HepG2 (cell line): ENCODE measurements around the gene NEK7. TPM values are rescaled to one million over a fixed set of nuclear protein-coding genes. Genes with fewer than 3 reads are reported as not detected.

Source experiments
- ATAC-seq: fragments of 200-7000 bp; cut with Tn5 transposase; 3 replicates; pipeline ENCODE4 v1.9.1; 2020; ENCODE audit warnings: mild to moderate bottlenecking, moderate library complexity
- BruUV-seq: library from RNA; stranded (reverse); fragments of 400-500 nt; replicated peaks from 2 replicates; lab custom pipeline; 2021; lab: Mats Ljungman, UMichigan
- CTCF ChIA-PET: fragments of 300-600 bp; formaldehyde crosslinking; extraction: SDS; loops from one replicate; lab custom pipeline; 2021; ENCODE audit warnings: low total read pairs, inconsistent platforms, low intra/inter-chr PET ratio; lab: Yijun Ruan, JAX
- POLR2A ChIA-PET: fragments of 350-600 bp; sonication (Branson Sonifier 250); formaldehyde crosslinking; loops from one replicate; lab custom pipeline; 2020; ENCODE audit warnings: antibody characterized with exemption, inconsistent platforms; lab: Yijun Ruan, JAX
- DNase-seq: peaks from one replicate; pipeline ENCODE4 v3.0.0-alpha.2; 2015; ENCODE audit warnings: low spot score
- FAIRE-seq: peaks from 3 replicates; lab custom pipeline; 2011; peaks lifted over from hg19 to GRCh38; lab: Jason Lieb, UNC
- H2AFZ ChIP-seq: one replicate; pipeline ENCODE4 v1.6.1; 2011; ENCODE audit warnings: low read length, inconsistent platforms
- H3K27ac ChIP-seq: fragments of 300-600 bp; 3 replicates; pipeline ENCODE4 v1.8.0; 2011; ENCODE audit warnings: mixed run types, mild to moderate bottlenecking, mixed read lengths, low read length, inconsistent platforms; ENCODE audit not compliant: insufficient read depth; ENCODE audit errors: extremely low read length
- H3K27me3 ChIP-seq, 2 experiments: fragments of 200-600 bp in 1 of 2; 2 replicates in 1 of 2; 3 replicates in 1 of 2; pipeline versions ENCODE4 v1.6.0 to v1.8.0; 2011; ENCODE audit warnings: low read length in 2 of 2, mild to moderate bottlenecking in 2 of 2, moderate library complexity in 2 of 2, inconsistent platforms in 1 of 2; ENCODE audit not compliant: insufficient read depth in 2 of 2, control insufficient read depth in 1 of 2
- H3K36me3 ChIP-seq, 2 experiments: fragments of 200-600 bp in 1 of 2; replicated peaks in 1 of 2; 2 replicates in 1 of 2; 3 replicates in 1 of 2; pipeline versions ENCODE4 v1.5.1 to v1.8.0; 2011; ENCODE audit warnings: low read length in 2 of 2, inconsistent platforms in 1 of 2; ENCODE audit not compliant: insufficient read depth in 2 of 2, control insufficient read depth in 1 of 2
- H3K4me1 ChIP-seq: 2 replicates; pipeline ENCODE4 v1.5.1; 2012; ENCODE audit warnings: low read length, inconsistent platforms; ENCODE audit not compliant: insufficient read depth
- H3K4me2 ChIP-seq: 2 replicates; pipeline ENCODE4 v1.6.0; 2011; ENCODE audit warnings: low read depth, low read length, inconsistent platforms
- H3K4me3 ChIP-seq, 3 experiments: fragments of 200-600 bp in 1 of 3; sonication (generic), shearing (Covaris generic) in 1 of 3; replicated peaks in 1 of 3; 2 replicates each; pipeline ENCODE4 v1.5.1; 2011 to 2016; ENCODE audit warnings: low read length in 3 of 3, inconsistent platforms in 2 of 3, low read depth in 2 of 3, mild to moderate bottlenecking in 2 of 3, control low read depth in 1 of 3, mixed read lengths in 1 of 3; ENCODE audit not compliant: insufficient read depth in 1 of 3
- H3K79me2 ChIP-seq: one replicate; pipeline ENCODE4 v1.6.1; 2011; ENCODE audit warnings: low read length, inconsistent platforms; ENCODE audit not compliant: insufficient read depth
- H3K9ac ChIP-seq: 2 replicates; pipeline ENCODE4 v1.6.0; 2011; ENCODE audit warnings: mild to moderate bottlenecking, low read depth, low read length, inconsistent platforms; ENCODE audit not compliant: insufficient read depth
- H3K9me3 ChIP-seq: 2 replicates; pipeline ENCODE4 v1.5.1; 2012; ENCODE audit warnings: mild to moderate bottlenecking, low read length
- H4K20me1 ChIP-seq: 2 replicates; pipeline ENCODE4 v1.6.0; 2011; ENCODE audit warnings: inconsistent platforms, mild to moderate bottlenecking, low read length, moderate library complexity; ENCODE audit not compliant: insufficient read depth
- E2F2 ChIP-seq: sonication (generic); formaldehyde crosslinking; IDR thresholded peaks from 2 replicates; pipeline ENCODE4 v1.4.0; 2020; ENCODE audit warnings: missing genetic modification reagents, borderline replicate concordance
- ELF3 ChIP-seq: IDR thresholded peaks from 2 replicates; pipeline ENCODE4 v1.6.1; 2016; ENCODE audit warnings: missing genetic modification reagents, missing compliant biosample characterization
- GZF1 ChIP-seq: sonication (generic); formaldehyde crosslinking; IDR thresholded peaks from 2 replicates; pipeline ENCODE4 v1.5.1; 2020; ENCODE audit warnings: mild to moderate bottlenecking, missing genetic modification reagents
- HMGXB4 ChIP-seq, 2 experiments: sonication (generic) in 1 of 2; formaldehyde crosslinking in 1 of 2; IDR thresholded peaks; 2 replicates each; pipeline versions ENCODE4 v1.4.0 to v1.6.1; 2018 to 2020; ENCODE audit warnings: missing genetic modification reagents in 2 of 2, borderline replicate concordance in 1 of 2, low read depth in 1 of 2, mild to moderate bottlenecking in 1 of 2, missing biosample characterization in 1 of 2
- JUN ChIP-seq: sonication (generic); formaldehyde crosslinking; IDR thresholded peaks from 2 replicates; pipeline ENCODE4 v1.4.0; 2020; ENCODE audit warnings: mild to moderate bottlenecking, missing genetic modification reagents
- MAZ ChIP-seq, 2 experiments: sonication (generic) in 1 of 2; formaldehyde crosslinking in 1 of 2; IDR thresholded peaks; 2 replicates each; pipeline versions ENCODE4 v1.5.0 to v1.6.1; 2012 to 2020; ENCODE audit warnings: low read depth in 2 of 2, mild to moderate bottlenecking in 2 of 2, borderline replicate concordance in 1 of 2, improper control_type of control experiment in 1 of 2, low read length in 1 of 2, missing genetic modification reagents in 1 of 2, moderate library complexity in 1 of 2
- NAIF1 ChIP-seq: sonication (generic); formaldehyde crosslinking; IDR thresholded peaks from 2 replicates; pipeline ENCODE4 v1.5.0; 2020; ENCODE audit warnings: mild to moderate bottlenecking, missing genetic modification reagents, borderline replicate concordance
- PHF21A ChIP-seq: sonication (generic); formaldehyde crosslinking; IDR thresholded peaks from 2 replicates; pipeline ENCODE4 v1.5.0; 2020; ENCODE audit warnings: mild to moderate bottlenecking, missing genetic modification reagents
- RELA ChIP-seq: sonication (generic); formaldehyde crosslinking; IDR thresholded peaks from 2 replicates; pipeline ENCODE4 v1.4.0; 2020; ENCODE audit warnings: missing genetic modification reagents
- RFX5 ChIP-seq: IDR thresholded peaks from 2 replicates; pipeline ENCODE4 v1.6.1; 2011; ENCODE audit warnings: low read depth, low read length, improper control_type of control experiment
- YEATS4 ChIP-seq: sonication (generic); formaldehyde crosslinking; IDR thresholded peaks from 2 replicates; pipeline ENCODE4 v1.4.0; 2020; ENCODE audit warnings: missing genetic modification reagents, borderline replicate concordance
- YY1 ChIP-seq: IDR thresholded peaks from 2 replicates; pipeline ENCODE4 v1.6.1; 2011; ENCODE audit warnings: low read length, low read depth, moderate library complexity, mild to moderate bottlenecking; ENCODE audit not compliant: insufficient read depth, insufficient replicate concordance
- ZNF207 ChIP-seq: fragments of 450-650 bp; IDR thresholded peaks from 2 replicates; pipeline ENCODE4 v1.6.1; 2016; ENCODE audit warnings: antibody characterized with exemption, borderline replicate concordance
- ZNF550 ChIP-seq: sonication (generic); formaldehyde crosslinking; IDR thresholded peaks from 2 replicates; pipeline ENCODE4 v1.4.0; 2020; ENCODE audit warnings: mild to moderate bottlenecking, missing genetic modification reagents, borderline replicate concordance
- WGBS: methylation state at CpG from one replicate; pipeline ENCODE4 v1.1.6; 2017; ENCODE audit warnings: low lambda C conversion rate; 5-methylcytosine and 5-hydroxymethylcytosine counted together
- in situ Hi-C: cut with HindIII; loops from 2 replicates; pipeline ENCODE4 v1.10.0; 2017; ENCODE audit warnings: low pct_unique_long_range_greater_than_20kb; ENCODE audit not compliant: extremely low pct_ligation_motif_present
- intact Hi-C: fragments of 100-400 bp; cut with micrococcal nuclease; formaldehyde crosslinking; loops from one replicate; pipeline ENCODE4 v1.10.0; 2022; ENCODE audit not compliant: unreplicated experiment
- polyA plus RNA-seq, 8 experiments: library from polyadenylated mRNA; depleted of rRNA in 3 of 8; stranded (reverse) in 7 of 8; unstranded in 1 of 8; fragments of >200 nt; fragmentation: Illumina TruSeq in 4 of 8; extraction: Trizol in 4 of 8; gene quantifications; 2 replicates each; pipeline versions ENCODE4 v1.2.1 to v1.2.3, GENCODE V29; 2011 to 2016; ENCODE audit warnings: low read depth in 4 of 8, missing spikeins in 1 of 8, mixed read lengths in 1 of 8; ENCODE audit not compliant: insufficient read depth in 1 of 8
- total RNA-seq, 5 experiments: library from RNA; depleted of rRNA; stranded (reverse); fragments of >200 nt; fragmentation: Illumina TruSeq; extraction: Trizol; gene quantifications; 2 replicates each; pipeline ENCODE4 v1.2.3, GENCODE V29; 2016; ENCODE audit warnings: low read depth in 1 of 5
- TF ChIP-seq, protein P1 (sequence below): sonication (generic); formaldehyde crosslinking; IDR thresholded peaks from 2 replicates; pipeline ENCODE4 v1.4.0; 2020; ENCODE audit warnings: missing genetic modification reagents

The NEK7 gene
- total and polyA plus RNA-seq, 2 of the 13 experiments (the other 11 are each of a cell fraction or from before 2014, with no cell fraction given): 18.1 to 19.2 TPM

DNA sequence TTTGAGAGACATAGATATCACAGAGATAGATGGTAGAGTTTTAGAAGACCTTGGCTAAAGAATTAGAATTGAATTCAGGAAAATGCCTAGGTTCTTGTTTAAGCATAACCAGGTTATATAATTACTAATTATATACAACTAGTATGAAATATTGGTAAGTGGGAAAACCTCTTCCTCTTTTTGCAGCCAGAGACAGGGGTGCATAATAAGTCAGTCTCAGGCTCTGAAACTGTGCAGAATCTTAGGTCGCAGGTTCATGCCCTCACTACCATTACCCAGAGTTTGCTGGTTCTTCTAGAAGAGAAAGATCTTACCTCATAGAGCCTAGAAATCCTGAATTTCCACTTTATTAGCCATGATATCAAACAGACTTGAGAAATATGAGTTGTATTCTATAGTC, 183.3 kb downstream of the NEK7 start:
- no peak overlapping the region for H3K27ac ChIP-seq
- DNase-seq (no peak), ATAC-seq (no peak), FAIRE-seq (no peak)
- no peaks in the 10 kb centered on the region; a peak in 1 of 5 replicates for H3K27me3 ChIP-seq
- no peaks in the 10 kb centered on the region for H3K36me3 ChIP-seq
- H2AFZ ChIP-seq: no peak overlapping the region
- no peak overlapping the region for H3K4me3 ChIP-seq
- CTCF ChIA-PET: no interaction called here
- no peaks in the 10 kb centered on the region for H4K20me1 ChIP-seq
- in situ Hi-C loops (no loop called here), intact Hi-C loops (no loop called here)
- TF ChIP-seq JUN (CRISPR knock-in tag): no peak
- TF ChIP-seq MAZ (IDR thresholded peaks at IDR 0.05; ENCODE audit: borderline replicate concordance, low read depth, low read length): no peak
- TF ChIP-seq MAZ (CRISPR knock-in tag; IDR thresholded peaks at IDR 0.05; ENCODE audit: low read depth): no peak
- TF ChIP-seq ZNF550 (CRISPR knock-in tag): no peak
- no peaks in the 10 kb centered on the region; the same call in 1 of the 2 replicates for H3K4me1 ChIP-seq
- no peaks in the 10 kb centered on the region for H3K9me3 ChIP-seq
- no peak overlapping the region for H3K4me2 ChIP-seq
- no TSS peak for BruUV-seq
- POLR2A ChIA-PET: no interaction called here
- H3K9ac ChIP-seq: no peak overlapping the region
- H3K79me2 ChIP-seq: no peaks in the 10 kb centered on the region
- WGBS: 64% methylated on average over 1 of the region's 1 CpG

- BruUV-seq: no TSS peak
- no peak overlapping the region for H3K27ac ChIP-seq
- H3K36me3 ChIP-seq: no peaks in the 10 kb centered on the region
- DNase-seq (no peak), FAIRE-seq (peak; percentile 40), ATAC-seq (no peak)
- no peaks in the 10 kb centered on the region for H4K20me1 ChIP-seq
- H3K79me2 ChIP-seq: no peaks in the 10 kb centered on the region
- intact Hi-C loops (no loop called here), in situ Hi-C loops (no loop called here)
- no peak overlapping the region for H3K9ac ChIP-seq
- H3K4me3 ChIP-seq: no peak overlapping the region
- H3K4me2 ChIP-seq: peak overlapping the region; percentile 16; the same call in 1 of the 2 replicates
- H3K27me3 ChIP-seq: no peaks in the 10 kb centered on the region; a peak in 1 of 5 replicates
- WGBS: 11% methylated on average over 3 of the region's 3 CpGs
- no peaks in the 10 kb centered on the region for H3K9me3 ChIP-seq
- CTCF ChIA-PET: no interaction called here
- H2AFZ ChIP-seq: no peak overlapping the region
- POLR2A ChIA-PET: no interaction called here
- H3K4me1 ChIP-seq: peaks cover 15% of the 10 kb centered on the region
- TF ChIP-seq PHF21A (no peak), RELA (CRISPR knock-in tag) (no peak), RFX5 (no peak), HMGXB4 (CRISPR knock-in tag; IDR thresholded peaks at IDR 0.05; ENCODE audit: borderline replicate concordance in 1 of 2, low read depth in 1 of 2) (no peak), GZF1 (CRISPR knock-in tag) (no peak), YEATS4 (CRISPR knock-in tag) (no peak), ZNF207 (no peak), YY1 (no peak), NAIF1 (CRISPR knock-in tag) (no peak), ELF3 (CRISPR knock-in tag) (no peak), E2F2 (no peak)
- TF ChIP-seq, protein P1, sequence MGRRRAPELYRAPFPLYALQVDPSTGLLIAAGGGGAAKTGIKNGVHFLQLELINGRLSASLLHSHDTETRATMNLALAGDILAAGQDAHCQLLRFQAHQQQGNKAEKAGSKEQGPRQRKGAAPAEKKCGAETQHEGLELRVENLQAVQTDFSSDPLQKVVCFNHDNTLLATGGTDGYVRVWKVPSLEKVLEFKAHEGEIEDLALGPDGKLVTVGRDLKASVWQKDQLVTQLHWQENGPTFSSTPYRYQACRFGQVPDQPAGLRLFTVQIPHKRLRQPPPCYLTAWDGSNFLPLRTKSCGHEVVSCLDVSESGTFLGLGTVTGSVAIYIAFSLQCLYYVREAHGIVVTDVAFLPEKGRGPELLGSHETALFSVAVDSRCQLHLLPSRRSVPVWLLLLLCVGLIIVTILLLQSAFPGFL (CRISPR knock-in tag): no peak
Measured at GRCh38 chr1:198346178-198346577, 189.4 kb downstream of the NEK7 start.
